ENCODE results near the gene CELF4.

GRCh38 chr18:37293359-37293758 lies 272.2 kb downstream of the CELF4 start:
- TF ChIP-seq CTCF (IDR thresholded peaks at IDR 0.05) (no peak), POLR2A (IDR thresholded peaks at IDR 0.05) (no peak)
